H1 (cell line): Measurements from ENCODE around the gene CAT. TPM values are rescaled to one million over a fixed set of nuclear protein-coding genes. Genes with fewer than 3 reads are reported as not detected.

Experiments
- CTCF ChIA-PET: fragments of 300-600 bp; sonication (Branson Sonifier 250); formaldehyde crosslinking; loops from one replicate; lab custom pipeline; 2021; ENCODE audit not compliant: partially characterized antibody; lab: Charles Lee
- POLR2A ChIA-PET: fragments of 300-600 bp; sonication (Branson Sonifier 250); formaldehyde crosslinking; loops from one replicate; lab custom pipeline; 2021; ENCODE audit warnings: inconsistent platforms; ENCODE audit not compliant: partially characterized antibody; lab: Charles Lee
- DNase-seq, 2 experiments: peaks; one replicate each; pipeline versions ENCODE4 v3.0.0 to v3.0.0-alpha.2; 2010 to 2022; ENCODE audit warnings: low spot score in 2 of 2, low read depth in 1 of 2, mixed read lengths in 1 of 2
- FAIRE-seq: peaks from 2 replicates; lab custom pipeline; 2011; peaks lifted over from hg19 to GRCh38; lab: Jason Lieb, UNC
- H2AFZ ChIP-seq: 2 replicates; pipeline ENCODE4 v1.8.1; 2012; ENCODE audit warnings: low read length, inconsistent platforms
- H2AK5ac ChIP-seq: 2 replicates; pipeline ENCODE4 v1.6.1; 2013; ENCODE audit warnings: low read depth, low read length
- H2BK120ac ChIP-seq: replicated peaks from 2 replicates; pipeline ENCODE3; 2013; ENCODE audit warnings: low read depth, low read length, inconsistent platforms
- H2BK12ac ChIP-seq: 2 replicates; pipeline ENCODE4 v1.6.1; 2013; ENCODE audit warnings: low read depth, low read length
- H2BK15ac ChIP-seq: 2 replicates; pipeline ENCODE4 v1.6.1; 2013; ENCODE audit warnings: low read length
- H2BK20ac ChIP-seq: 2 replicates; pipeline ENCODE4 v1.6.1; 2013; ENCODE audit warnings: low read length
- H2BK5ac ChIP-seq: 2 replicates; pipeline ENCODE4 v1.6.1; 2013; ENCODE audit warnings: low read depth, low read length
- H3K14ac ChIP-seq: 2 replicates; pipeline ENCODE4 v1.6.1; 2013; ENCODE audit warnings: inconsistent platforms; ENCODE audit not compliant: insufficient read length
- H3K18ac ChIP-seq: 2 replicates; pipeline ENCODE4 v1.6.1; 2013; ENCODE audit warnings: low read length; ENCODE audit errors: extremely low read depth
- H3K23ac ChIP-seq: 2 replicates; pipeline ENCODE4 v1.6.1; 2013; ENCODE audit warnings: inconsistent platforms; ENCODE audit not compliant: insufficient read length
- H3K23me2 ChIP-seq: 2 replicates; pipeline ENCODE4 v1.6.1; 2013; ENCODE audit warnings: low read depth, low read length
- H3K27ac ChIP-seq: 2 replicates; pipeline ENCODE4 v1.6.1; 2011; ENCODE audit warnings: low read depth, low read length, inconsistent platforms
- H3K27me3 ChIP-seq, 4 experiments: replicated peaks in 1 of 4; 1 replicate in 1 of 4; 2 replicates in 3 of 4; pipeline versions ENCODE4 v1.6.1 to v1.8.1; 2011 to 2013; ENCODE audit warnings: low read length in 3 of 4, mild to moderate bottlenecking in 3 of 4, inconsistent platforms in 2 of 4, mixed read lengths in 2 of 4, moderate library complexity in 1 of 4; ENCODE audit not compliant: control insufficient read depth in 3 of 4, insufficient read depth in 3 of 4; ENCODE audit errors: extremely low read depth in 1 of 4
- H3K36me3 ChIP-seq, 4 experiments: 2 replicates each; pipeline versions ENCODE4 v1.6.1 to v1.8.1; 2011 to 2013; ENCODE audit warnings: mild to moderate bottlenecking in 4 of 4, low read length in 3 of 4, moderate library complexity in 2 of 4, control low read depth in 1 of 4, inconsistent platforms in 1 of 4; ENCODE audit not compliant: insufficient read depth in 4 of 4, control insufficient read depth in 2 of 4
- H3K4ac ChIP-seq: replicated peaks from 2 replicates; pipeline ENCODE3; 2013; ENCODE audit warnings: low read length, low read depth, mixed read lengths, inconsistent platforms; ENCODE audit not compliant: insufficient read length
- H3K4me1 ChIP-seq, 4 experiments: replicated peaks in 1 of 4; 1 replicate in 1 of 4; 2 replicates in 3 of 4; pipeline versions ENCODE4 v1.6.1 to v1.8.1; 2011 to 2013; ENCODE audit warnings: low read length in 3 of 4, inconsistent platforms in 2 of 4, mixed read lengths in 1 of 4; ENCODE audit not compliant: insufficient read depth in 4 of 4, control insufficient read depth in 3 of 4
- H3K4me2 ChIP-seq, 2 experiments: 2 replicates each; pipeline versions ENCODE4 v1.6.1 to v1.8.1; 2011 to 2013; ENCODE audit warnings: low read depth in 2 of 2, low read length in 2 of 2, control low read depth in 1 of 2, inconsistent platforms in 1 of 2, mild to moderate bottlenecking in 1 of 2; ENCODE audit not compliant: insufficient read depth in 1 of 2
- H3K4me3 ChIP-seq, 4 experiments: fragments of 200-600, 300-600 bp in 1 of 4; sonication (generic), shearing (Covaris generic), sonication (Bioruptor Twin) in 1 of 4; 2 replicates each; pipeline versions ENCODE4 v1.5.1 to v1.8.1; 2011 to 2016; ENCODE audit warnings: low read length in 4 of 4, low read depth in 3 of 4, control low read depth in 2 of 4, inconsistent platforms in 2 of 4, mild to moderate bottlenecking in 2 of 4, mixed read lengths in 1 of 4, moderate library complexity in 1 of 4; ENCODE audit not compliant: insufficient read depth in 2 of 4; ENCODE audit errors: extremely low read depth in 1 of 4
- H3K56ac ChIP-seq: replicated peaks from 2 replicates; pipeline ENCODE3; 2013; ENCODE audit warnings: low read depth, mild to moderate bottlenecking, mixed read lengths, low read length, inconsistent platforms; ENCODE audit not compliant: insufficient read length
- H3K79me1 ChIP-seq: 2 replicates; pipeline ENCODE4 v1.6.1; 2013; ENCODE audit warnings: low read depth, low read length, control low read depth
- H3K79me2 ChIP-seq, 2 experiments: 2 replicates each; pipeline versions ENCODE4 v1.6.1 to v1.8.1; 2012 to 2013; ENCODE audit warnings: low read length in 2 of 2, mild to moderate bottlenecking in 2 of 2, inconsistent platforms in 1 of 2; ENCODE audit not compliant: insufficient read depth in 2 of 2, control insufficient read depth in 1 of 2
- H3K9ac ChIP-seq, 4 experiments: replicated peaks in 1 of 4; 1 replicate in 1 of 4; 2 replicates in 3 of 4; pipeline versions ENCODE4 v1.6.1 to v1.8.1; 2011 to 2013; ENCODE audit warnings: low read depth in 3 of 4, low read length in 3 of 4, control low read depth in 2 of 4, mild to moderate bottlenecking in 2 of 4, moderate library complexity in 2 of 4, inconsistent platforms in 1 of 4; ENCODE audit errors: extremely low read depth in 1 of 4
- H3K9me3 ChIP-seq, 2 experiments: 2 replicates each; pipeline versions ENCODE4 v1.6.1 to v1.8.1; 2012 to 2013; ENCODE audit warnings: mild to moderate bottlenecking in 2 of 2, moderate library complexity in 2 of 2, control low read depth in 1 of 2, inconsistent platforms in 1 of 2, low read depth in 1 of 2, low read length in 1 of 2, mixed read lengths in 1 of 2; ENCODE audit not compliant: insufficient read depth in 2 of 2
- H4K20me1 ChIP-seq, 2 experiments: replicated peaks in 1 of 2; 2 replicates each; pipeline versions ENCODE3 to v1.8.1; 2011 to 2013; ENCODE audit warnings: inconsistent platforms in 2 of 2, low read length in 2 of 2, mild to moderate bottlenecking in 1 of 2; ENCODE audit not compliant: insufficient read depth in 2 of 2, control insufficient read depth in 1 of 2
- H4K5ac ChIP-seq: 2 replicates; pipeline ENCODE4 v1.6.1; 2013; ENCODE audit warnings: low read length, low read depth, mixed read lengths, inconsistent platforms; ENCODE audit not compliant: insufficient read length
- H4K8ac ChIP-seq: 2 replicates; pipeline ENCODE4 v1.8.0; 2013; ENCODE audit warnings: mild to moderate bottlenecking, moderate library complexity, low read length, inconsistent platforms; ENCODE audit not compliant: insufficient read depth; ENCODE audit errors: extremely low read depth
- H4K91ac ChIP-seq: replicated peaks from 2 replicates; pipeline ENCODE3; 2013; ENCODE audit warnings: low read length, mixed read lengths, inconsistent platforms; ENCODE audit not compliant: insufficient read length
- CHD1 ChIP-seq: IDR thresholded peaks from 2 replicates; pipeline ENCODE4 v1.6.1; 2012; ENCODE audit warnings: low read depth, low read length, improper control_type of control experiment
- KDM1A ChIP-seq: fragments of 200-600, 300-600 bp; sonication (generic); IDR thresholded peaks from 2 replicates; pipeline ENCODE4 v1.7.1; 2016; ENCODE audit warnings: mild to moderate bottlenecking, low read length, borderline replicate concordance
- WGBS, 2 experiments: shearing (Covaris generic) in 1 of 2; methylation state at CpG; one replicate each; pipeline versions ENCODE4 v1.1.6 to v1.1.7; 2013 to 2015; ENCODE audit warnings: low lambda C conversion rate in 2 of 2, mixed read lengths in 2 of 2, inconsistent platforms in 1 of 2, low coverage in 1 of 2, missing lambda C conversion rate in 1 of 2; ENCODE audit not compliant: insufficient replicate concordance in 2 of 2, insufficient coverage in 1 of 2, insufficient read length in 1 of 2; ENCODE audit errors: extremely low coverage in 1 of 2, missing lambda C conversion rate in 1 of 2; 5-methylcytosine and 5-hydroxymethylcytosine counted together
- polyA plus RNA-seq, 7 experiments: library from polyadenylated mRNA; depleted of rRNA in 3 of 7; stranded (reverse) in 5 of 7; unstranded in 2 of 7; fragments of >200 nt in 5 of 7; fragments of 200-250 nt in 2 of 7; gene quantifications; 1 replicate in 5 of 7; 2 replicates in 1 of 7; 4 replicates in 1 of 7; pipeline versions ENCODE4 v1.2.1 to v1.2.3, GENCODE V29; 2011 to 2013; ENCODE audit warnings: missing spikeins in 2 of 7, mixed read lengths in 2 of 7
- total RNA-seq: library from RNA; stranded (reverse); fragmentation: NEBNext Ultra II Directional; extraction: Animal tissue kit (Norgen Biotek cat#: 25700); gene quantifications from 2 replicates; pipeline ENCODE4 v1.2.1, GENCODE V29; 2021
- TF ChIP-seq, protein P1 (sequence below), 3 experiments: IDR thresholded peaks; 1 replicate in 2 of 3; 2 replicates in 1 of 3; pipeline versions ENCODE4 v1.5.1 to v1.6.1; 2011; ENCODE audit warnings: low read length in 3 of 3, mild to moderate bottlenecking in 3 of 3, inconsistent platforms in 2 of 3, low read depth in 1 of 3, moderate library complexity in 1 of 3; ENCODE audit not compliant: insufficient read depth in 1 of 3; ENCODE audit errors: control extremely low read depth in 1 of 3

CAT gene
- total and polyA plus RNA-seq, 2 of the 8 experiments (the other 6 are each of a cell fraction or from before 2014, with no cell fraction given) = 9.6 to 15.0 TPM

DNA sequence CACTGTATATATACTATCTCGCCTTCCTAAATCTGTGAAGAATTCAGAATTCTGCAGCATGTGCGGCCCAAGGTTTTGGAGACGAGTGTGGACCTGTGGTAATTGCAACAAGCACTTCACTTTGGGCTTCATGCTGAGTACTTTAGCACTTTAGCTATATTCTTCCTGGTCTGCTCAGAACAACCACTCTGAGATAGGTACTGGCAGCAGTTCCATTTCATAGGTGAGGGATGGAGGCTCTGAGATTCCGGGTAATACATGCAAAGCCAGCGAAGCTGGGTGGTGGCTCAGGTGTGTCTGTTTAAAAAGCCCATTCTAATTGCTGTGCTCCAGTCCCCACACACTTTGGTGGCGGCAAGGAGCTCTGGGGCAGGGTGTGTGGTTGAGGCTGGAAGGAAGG lies 68.4 kb downstream of the CAT start:
- no peak overlapping the region for H2AK5ac ChIP-seq
- H3K56ac ChIP-seq = no peak overlapping the region
- no peaks in the 10 kb centered on the region for H3K23me2 ChIP-seq
- 89% methylated on average over 6 of the region's 6 CpGs; no CpG with 5 or more reads in 1 of the 2 experiments for WGBS, 2 experiments
- TF ChIP-seq, protein P1, sequence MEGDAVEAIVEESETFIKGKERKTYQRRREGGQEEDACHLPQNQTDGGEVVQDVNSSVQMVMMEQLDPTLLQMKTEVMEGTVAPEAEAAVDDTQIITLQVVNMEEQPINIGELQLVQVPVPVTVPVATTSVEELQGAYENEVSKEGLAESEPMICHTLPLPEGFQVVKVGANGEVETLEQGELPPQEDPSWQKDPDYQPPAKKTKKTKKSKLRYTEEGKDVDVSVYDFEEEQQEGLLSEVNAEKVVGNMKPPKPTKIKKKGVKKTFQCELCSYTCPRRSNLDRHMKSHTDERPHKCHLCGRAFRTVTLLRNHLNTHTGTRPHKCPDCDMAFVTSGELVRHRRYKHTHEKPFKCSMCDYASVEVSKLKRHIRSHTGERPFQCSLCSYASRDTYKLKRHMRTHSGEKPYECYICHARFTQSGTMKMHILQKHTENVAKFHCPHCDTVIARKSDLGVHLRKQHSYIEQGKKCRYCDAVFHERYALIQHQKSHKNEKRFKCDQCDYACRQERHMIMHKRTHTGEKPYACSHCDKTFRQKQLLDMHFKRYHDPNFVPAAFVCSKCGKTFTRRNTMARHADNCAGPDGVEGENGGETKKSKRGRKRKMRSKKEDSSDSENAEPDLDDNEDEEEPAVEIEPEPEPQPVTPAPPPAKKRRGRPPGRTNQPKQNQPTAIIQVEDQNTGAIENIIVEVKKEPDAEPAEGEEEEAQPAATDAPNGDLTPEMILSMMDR (IDR thresholded peaks at IDR 0.05; ENCODE audit: control extremely low read depth in 1 of 3, insufficient read depth in 1 of 3, low read depth in 1 of 3, low read length in 3 of 3) = no peak
- TF ChIP-seq CHD1 (no peak), KDM1A (no peak)
- DNase-seq (no peak), FAIRE-seq (no peak)
- no peak overlapping the region for H4K8ac ChIP-seq
- H4K5ac ChIP-seq = no peak overlapping the region
- H3K79me2 ChIP-seq = no peaks in the 10 kb centered on the region
- no peak overlapping the region for H3K14ac ChIP-seq
- H3K18ac ChIP-seq = no peak overlapping the region
- no peak overlapping the region for H2BK20ac ChIP-seq
- H2BK12ac ChIP-seq = no peak overlapping the region
- no peaks in the 10 kb centered on the region for H3K4me1 ChIP-seq
- no peak overlapping the region for H3K27ac ChIP-seq
- no peak overlapping the region for H2AFZ ChIP-seq
- H3K23ac ChIP-seq = no peak overlapping the region
- H3K9ac ChIP-seq = no peak overlapping the region
- H2BK15ac ChIP-seq = no peak overlapping the region
- H3K4ac ChIP-seq = no peak overlapping the region
- no peak overlapping the region for H2BK120ac ChIP-seq
- no peaks in the 10 kb centered on the region for H3K79me1 ChIP-seq
- no peak overlapping the region for H3K4me3 ChIP-seq
- ChIA-PET CTCF (interaction anchor here (0.6 kb wide), 1 partner anchor 296 kb away, joined by 4 read pairs; no protein-coding TSS in a partner anchor), POLR2A (no interaction called here)
- H4K20me1 ChIP-seq = no peaks in the 10 kb centered on the region
- no peaks in the 10 kb centered on the region for H3K9me3 ChIP-seq
- no peak overlapping the region for H4K91ac ChIP-seq
- H3K4me2 ChIP-seq = no peak overlapping the region
- no peak overlapping the region for H2BK5ac ChIP-seq
- H3K27me3 ChIP-seq = no peaks in the 10 kb centered on the region
- H3K36me3 ChIP-seq = no peaks in the 10 kb centered on the region
